ENCODE measurements around the gene USP15.

The USP15 gene

DNA sequence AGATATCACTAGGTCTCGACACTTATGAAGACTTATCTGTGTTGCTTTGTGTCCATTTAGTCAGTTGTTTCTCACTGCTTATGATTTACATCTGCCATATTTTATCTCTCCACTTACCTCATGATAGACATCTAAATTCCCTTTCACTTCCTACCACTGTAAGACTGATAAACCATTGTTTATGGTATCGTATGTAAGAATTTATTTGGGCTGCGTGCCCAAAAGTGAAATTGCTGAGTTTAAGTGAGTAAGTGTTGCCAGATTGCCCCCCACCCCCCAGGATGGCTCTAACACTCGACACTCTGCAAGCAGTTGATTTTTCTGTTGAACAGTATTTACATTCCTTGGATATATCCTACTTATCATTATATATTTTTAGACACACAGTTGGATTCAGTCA lies 136.5 kb downstream of the USP15 start:
- H3K4me3 ChIP-seq, result no peak overlapping the region
- H3K27ac ChIP-seq, result no peak overlapping the region
- no peak for DNase-seq
- H3K4me1 ChIP-seq, result no peaks in the 10 kb centered on the region
- TF ChIP-seq, protein P1, sequence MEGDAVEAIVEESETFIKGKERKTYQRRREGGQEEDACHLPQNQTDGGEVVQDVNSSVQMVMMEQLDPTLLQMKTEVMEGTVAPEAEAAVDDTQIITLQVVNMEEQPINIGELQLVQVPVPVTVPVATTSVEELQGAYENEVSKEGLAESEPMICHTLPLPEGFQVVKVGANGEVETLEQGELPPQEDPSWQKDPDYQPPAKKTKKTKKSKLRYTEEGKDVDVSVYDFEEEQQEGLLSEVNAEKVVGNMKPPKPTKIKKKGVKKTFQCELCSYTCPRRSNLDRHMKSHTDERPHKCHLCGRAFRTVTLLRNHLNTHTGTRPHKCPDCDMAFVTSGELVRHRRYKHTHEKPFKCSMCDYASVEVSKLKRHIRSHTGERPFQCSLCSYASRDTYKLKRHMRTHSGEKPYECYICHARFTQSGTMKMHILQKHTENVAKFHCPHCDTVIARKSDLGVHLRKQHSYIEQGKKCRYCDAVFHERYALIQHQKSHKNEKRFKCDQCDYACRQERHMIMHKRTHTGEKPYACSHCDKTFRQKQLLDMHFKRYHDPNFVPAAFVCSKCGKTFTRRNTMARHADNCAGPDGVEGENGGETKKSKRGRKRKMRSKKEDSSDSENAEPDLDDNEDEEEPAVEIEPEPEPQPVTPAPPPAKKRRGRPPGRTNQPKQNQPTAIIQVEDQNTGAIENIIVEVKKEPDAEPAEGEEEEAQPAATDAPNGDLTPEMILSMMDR (IDR thresholded peaks at IDR 0.05), result no peak
- H3K36me3 ChIP-seq, result peaks cover 39 to 78% (median 64%) of the 10 kb centered on the region in 3 donors
- intact Hi-C loops (cut with DNase I; ENCODE audit: low total_unique reads), result no loop called here
- no peaks in the 10 kb centered on the region for H3K9me3 ChIP-seq
- no peaks in the 10 kb centered on the region for H3K27me3 ChIP-seq

- no peaks in the 10 kb centered on the region for H3K27me3 ChIP-seq
- no peak for DNase-seq
- H3K4me3 ChIP-seq, result no peak overlapping the region
- TF ChIP-seq, protein P1 (IDR thresholded peaks at IDR 0.05), result no peak
- intact Hi-C loops (cut with DNase I; ENCODE audit: low total_unique reads), result no loop called here
- H3K36me3 ChIP-seq, result peaks cover 41 to 72% (median 66%) of the 10 kb centered on the region in 3 donors
- H3K4me1 ChIP-seq, result no peaks in the 10 kb centered on the region
- H3K27ac ChIP-seq, result no peak overlapping the region
- H3K9me3 ChIP-seq, result no peaks in the 10 kb centered on the region
Measured at GRCh38 chr12:62400135-62400534, 139.9 kb downstream of the USP15 start.

DNA sequence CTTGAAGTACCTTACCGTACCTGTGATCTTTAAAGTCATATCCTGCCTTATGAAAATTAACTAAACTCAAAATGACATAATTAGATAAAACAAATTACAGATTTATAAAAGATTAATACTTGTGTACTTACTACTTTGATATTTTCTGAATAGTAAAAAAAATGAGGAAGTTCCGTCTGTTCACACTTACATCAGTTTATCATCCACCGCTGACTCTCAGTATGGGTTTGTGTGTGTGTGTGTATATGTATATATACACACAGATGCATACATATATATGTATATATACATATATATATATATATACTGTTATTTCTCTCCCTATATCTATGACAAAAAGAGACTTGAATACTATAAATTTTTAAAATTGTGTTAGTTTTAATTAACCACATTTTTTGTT lies 141.4 kb downstream of the USP15 start:
- DNase-seq, result no peak
- H3K4me3 ChIP-seq, result no peak overlapping the region
- no peaks in the 10 kb centered on the region for H3K27me3 ChIP-seq
- TF ChIP-seq, protein P1 (IDR thresholded peaks at IDR 0.05), result no peak
- H3K9me3 ChIP-seq, result no peaks in the 10 kb centered on the region
- H3K4me1 ChIP-seq, result no peaks in the 10 kb centered on the region
- intact Hi-C loops (cut with DNase I; ENCODE audit: low total_unique reads), result no loop called here
- H3K36me3 ChIP-seq, result peaks cover 28 to 67% (median 58%) of the 10 kb centered on the region in 3 donors
- no peak overlapping the region for H3K27ac ChIP-seq

DNA sequence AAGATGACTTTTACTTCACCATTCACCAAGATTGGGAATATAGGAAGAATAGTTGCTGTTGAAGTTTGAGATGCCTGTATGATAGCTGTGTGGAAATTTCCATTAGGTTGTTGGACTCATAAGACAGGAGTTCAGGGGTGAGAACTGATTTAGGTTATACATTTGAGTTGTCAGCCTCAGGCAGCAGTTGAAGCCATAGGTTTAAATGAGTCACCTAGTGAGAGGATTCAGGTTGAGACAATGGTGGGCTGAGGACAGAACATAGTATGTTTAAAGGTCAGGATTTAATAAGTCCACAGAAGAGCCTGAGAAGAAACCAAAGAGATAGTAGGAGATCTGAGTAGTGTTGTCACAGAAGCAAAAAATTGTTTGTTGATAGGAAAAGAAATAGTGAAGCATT lies 142.8 kb downstream of the USP15 start:
- no peak for DNase-seq
- H3K27me3 ChIP-seq, result no peaks in the 10 kb centered on the region
- peaks cover 28 to 57% (median 47%) of the 10 kb centered on the region in 3 donors for H3K36me3 ChIP-seq
- intact Hi-C loops (cut with DNase I; ENCODE audit: low total_unique reads), result no loop called here
- H3K4me1 ChIP-seq, result no peaks in the 10 kb centered on the region
- no peak overlapping the region for H3K27ac ChIP-seq
- H3K9me3 ChIP-seq, result no peaks in the 10 kb centered on the region
- H3K4me3 ChIP-seq, result no peak overlapping the region
- TF ChIP-seq, protein P1 (IDR thresholded peaks at IDR 0.05), result no peak

DNA sequence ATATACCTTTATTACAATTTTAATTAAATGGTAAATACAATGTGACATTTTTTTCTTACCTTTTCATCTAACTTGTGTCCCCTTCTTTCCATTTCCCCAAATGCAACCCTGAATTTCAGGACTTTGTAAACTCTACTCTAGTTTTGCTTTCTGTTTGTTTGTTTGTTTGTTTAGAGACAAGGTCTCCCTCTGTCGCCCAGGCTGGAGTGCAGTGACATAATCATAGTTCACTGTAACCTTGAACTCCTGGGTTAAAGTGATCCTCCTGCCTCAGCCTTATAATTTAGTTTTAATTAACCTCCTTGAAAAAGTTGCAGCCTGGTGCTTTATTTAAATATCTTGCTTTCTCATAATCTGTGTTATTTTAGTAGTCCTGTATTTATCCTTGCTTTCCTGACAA lies 147.4 kb downstream of the USP15 start:
- TF ChIP-seq, protein P1 (IDR thresholded peaks at IDR 0.05), result no peak
- intact Hi-C loops (cut with DNase I; ENCODE audit: low total_unique reads), result no loop called here
- no peak overlapping the region for H3K4me3 ChIP-seq
- H3K4me1 ChIP-seq, result peaks cover 0 to 16% (median 0%) of the 10 kb centered on the region in 4 donors
- peaks cover 13 to 33% (median 15%) of the 10 kb centered on the region in 3 donors for H3K36me3 ChIP-seq
- H3K27me3 ChIP-seq, result no peaks in the 10 kb centered on the region
- no peak overlapping the region for H3K27ac ChIP-seq
- H3K9me3 ChIP-seq, result no peaks in the 10 kb centered on the region
- DNase-seq, result no peak

- H3K9me3 ChIP-seq, result no peaks in the 10 kb centered on the region
- DNase-seq, result no peak
- no peak overlapping the region for H3K27ac ChIP-seq
- intact Hi-C loops (cut with DNase I; ENCODE audit: low total_unique reads), result no loop called here
- H3K4me1 ChIP-seq, result peaks cover 0 to 16% (median 0%) of the 10 kb centered on the region in 4 donors
- H3K4me3 ChIP-seq, result no peak overlapping the region
- TF ChIP-seq, protein P1 (IDR thresholded peaks at IDR 0.05), result no peak
- no peaks in the 10 kb centered on the region for H3K27me3 ChIP-seq
- peaks cover 2 to 21% (median 15%) of the 10 kb centered on the region in 3 donors for H3K36me3 ChIP-seq
Measured at GRCh38 chr12:62409068-62409467, 148.9 kb downstream of the USP15 start.
